ENCODE data around the gene CHL1. TPM values are rescaled to one million over a fixed set of nuclear protein-coding genes. Genes with fewer than 3 reads are reported as not detected.
"Not testable (repeated sequence)": the region's sequence is repeated elsewhere in the genome, so short reads cannot be mapped to it uniquely, and the experiment has no call there.

CHL1 gene
- total RNA-seq, 1 donor = 1.8 TPM

DNA sequence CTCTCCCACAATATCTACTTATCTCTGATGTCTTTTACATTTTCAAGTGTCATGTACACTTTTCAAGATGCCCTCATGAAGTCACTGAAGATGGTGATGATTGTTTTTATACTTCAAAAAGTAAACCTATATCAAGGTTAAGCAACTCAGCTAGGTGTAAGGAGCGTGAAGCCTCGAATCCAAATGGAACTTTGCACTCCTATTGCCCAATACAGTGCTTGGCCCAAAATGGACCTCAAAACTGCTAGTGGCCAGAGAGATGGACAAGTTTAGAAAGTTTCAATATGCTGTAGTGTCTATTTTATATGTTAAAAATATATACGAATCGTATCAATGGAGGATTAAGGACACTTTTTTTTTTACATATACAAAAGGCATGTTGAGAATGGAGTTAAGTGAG lies 167.7 kb downstream of the CHL1 start:
- H3K4me3 ChIP-seq (ENCODE audit: low read length) = no peak overlapping the region
- H3K4me1 ChIP-seq (ENCODE audit: insufficient read depth, low read length) = no peaks in the 10 kb centered on the region
- H3K27me3 ChIP-seq (ENCODE audit: insufficient read depth, low read length) = no peaks in the 10 kb centered on the region
- H3K9me3 ChIP-seq (ENCODE audit: low read depth, low read length) = no peaks in the 10 kb centered on the region

DNA sequence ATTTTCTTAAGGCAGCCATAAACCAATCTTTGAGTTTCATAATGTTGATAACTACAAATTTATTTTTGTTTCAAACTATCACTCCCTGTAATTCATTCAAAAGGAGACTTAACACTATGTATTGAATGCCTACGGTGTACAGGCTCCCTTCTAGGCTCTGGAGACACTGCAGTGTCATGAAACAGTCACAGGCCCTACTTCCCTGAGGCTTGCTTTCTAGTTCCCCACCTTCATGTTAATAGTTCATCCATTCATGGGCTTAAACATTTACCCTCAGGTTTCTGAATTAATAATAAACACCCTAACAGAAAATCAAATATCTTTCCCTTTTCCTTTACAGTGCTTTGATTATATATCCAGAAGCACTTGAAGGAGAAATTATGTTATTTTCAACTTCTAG lies 168.7 kb downstream of the CHL1 start:
- no peaks in the 10 kb centered on the region for H3K4me1 ChIP-seq (ENCODE audit: insufficient read depth, low read length)
- H3K27me3 ChIP-seq (ENCODE audit: insufficient read depth, low read length) = no peaks in the 10 kb centered on the region
- no peak overlapping the region for H3K4me3 ChIP-seq (ENCODE audit: low read length)
- no peaks in the 10 kb centered on the region for H3K9me3 ChIP-seq (ENCODE audit: low read depth, low read length)

- not testable (repeated sequence) for H3K4me1 ChIP-seq (ENCODE audit: insufficient read depth, low read length); H3K4me3 ChIP-seq (ENCODE audit: low read length); H3K9me3 ChIP-seq (ENCODE audit: low read depth, low read length); H3K27me3 ChIP-seq (ENCODE audit: insufficient read depth, low read length)
Observed at GRCh38 chr3:366253-366652, 169.7 kb downstream of the CHL1 start.

DNA sequence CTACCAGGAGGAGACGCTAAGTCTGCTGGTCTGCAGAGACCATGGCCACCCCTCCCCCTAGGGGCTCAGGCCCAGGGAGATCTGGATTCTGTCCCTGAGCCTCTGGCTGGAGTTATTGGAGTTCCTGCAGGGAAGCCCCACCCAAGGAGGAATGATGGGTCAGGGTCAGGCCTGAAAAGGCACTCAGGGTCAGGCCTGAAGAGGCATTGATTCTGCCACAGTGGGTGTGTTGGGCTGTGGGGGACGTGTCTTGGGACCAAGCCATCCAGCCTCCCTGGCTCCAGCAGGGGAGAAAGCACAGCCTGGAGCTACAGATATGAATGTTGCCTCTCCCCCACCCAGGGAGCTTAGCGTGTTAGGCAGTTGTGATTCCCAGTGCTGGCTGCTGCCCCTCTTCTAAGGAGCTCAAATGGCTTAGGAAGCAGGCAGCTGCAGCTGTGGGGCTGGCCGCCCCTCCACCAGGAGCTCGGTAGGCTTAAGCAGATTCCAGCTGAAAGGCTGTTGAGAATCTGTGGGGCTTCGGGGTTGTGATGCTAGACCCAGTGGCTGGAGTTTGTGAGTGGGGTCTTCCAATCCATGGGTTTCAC lies 176.7 kb downstream of the CHL1 start:
- no peak overlapping the region for H3K4me3 ChIP-seq (ENCODE audit: low read length)
- H3K9me3 ChIP-seq (ENCODE audit: low read depth, low read length) = no peaks in the 10 kb centered on the region
- no peaks in the 10 kb centered on the region for H3K27me3 ChIP-seq (ENCODE audit: insufficient read depth, low read length)
- H3K4me1 ChIP-seq (ENCODE audit: insufficient read depth, low read length) = no peaks in the 10 kb centered on the region

GRCh38 chr3:374459-374858 lies 177.9 kb downstream of the CHL1 start:
- Histone ChIP-seq H3K9me3 (ENCODE audit: low read depth, low read length) (no peaks in the 10 kb centered on the region), H3K27me3 (ENCODE audit: insufficient read depth, low read length) (no peaks in the 10 kb centered on the region), H3K4me1 (ENCODE audit: insufficient read depth, low read length) (no peaks in the 10 kb centered on the region), H3K4me3 (ENCODE audit: low read length) (no peak overlapping the region)

DNA sequence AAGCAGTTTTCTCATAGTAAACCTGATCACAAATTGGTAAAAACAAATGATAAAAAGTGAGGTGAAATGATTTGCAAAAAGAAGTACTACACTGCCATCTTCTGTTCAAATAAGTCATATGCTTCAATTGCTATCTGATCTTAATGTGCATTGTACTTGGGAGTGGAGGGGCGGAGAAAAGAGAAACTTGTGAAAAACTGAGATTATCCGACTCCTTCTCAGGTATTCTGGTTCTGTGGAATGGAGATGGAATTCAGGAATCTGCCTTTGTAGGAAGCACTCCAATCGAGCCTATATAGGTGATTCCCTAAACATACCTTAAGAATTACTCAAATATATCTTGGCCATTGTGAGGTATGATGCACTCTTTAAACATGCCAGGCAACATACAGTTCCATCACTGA lies 180.6 kb downstream of the CHL1 start:
- no peaks in the 10 kb centered on the region for H3K9me3 ChIP-seq (ENCODE audit: low read depth, low read length)
- no peaks in the 10 kb centered on the region for H3K27me3 ChIP-seq (ENCODE audit: insufficient read depth, low read length)
- no peaks in the 10 kb centered on the region for H3K4me1 ChIP-seq (ENCODE audit: insufficient read depth, low read length)
- H3K4me3 ChIP-seq (ENCODE audit: low read length) = no peak overlapping the region

DNA sequence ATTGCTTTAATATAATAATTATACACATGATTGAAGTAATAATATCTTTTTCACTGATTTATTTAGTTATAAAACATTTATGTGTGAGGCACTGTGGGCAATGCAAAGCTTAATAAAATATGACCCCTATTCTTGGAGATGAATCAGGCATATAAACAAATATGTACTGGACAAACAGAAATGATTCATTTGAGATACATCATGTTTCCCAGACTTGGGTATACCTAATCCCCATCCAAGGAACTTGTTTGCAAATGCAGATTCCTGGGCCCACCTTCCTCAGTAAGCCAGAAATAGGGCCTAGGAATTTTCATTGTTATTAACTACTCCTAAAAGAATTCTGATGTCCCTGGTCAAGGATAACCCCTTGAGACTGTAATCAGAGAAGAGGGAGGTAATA lies 184.2 kb downstream of the CHL1 start:
- Histone ChIP-seq H3K27me3 (ENCODE audit: insufficient read depth, low read length) (no peaks in the 10 kb centered on the region), H3K4me3 (ENCODE audit: low read length) (no peak overlapping the region), H3K9me3 (ENCODE audit: low read depth, low read length) (no peaks in the 10 kb centered on the region), H3K4me1 (ENCODE audit: insufficient read depth, low read length) (no peaks in the 10 kb centered on the region)

DNA sequence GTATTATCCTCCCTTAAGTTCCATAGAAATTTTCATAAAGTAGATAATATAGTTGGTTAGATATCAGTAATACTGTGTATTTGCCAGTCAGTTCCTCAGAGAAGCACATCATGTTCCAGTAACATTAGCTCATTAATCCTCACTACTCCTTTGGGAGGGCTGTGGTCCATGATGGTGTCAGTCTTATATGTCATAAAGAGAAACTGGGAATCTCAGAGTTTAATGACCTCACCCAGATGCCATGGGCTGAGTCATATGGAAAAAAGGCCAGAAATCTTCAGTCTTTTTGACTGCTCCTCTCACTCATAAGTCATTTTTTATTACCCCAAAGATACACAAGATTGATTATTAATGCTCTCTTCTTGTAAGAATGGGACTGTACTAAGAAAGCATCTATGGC lies 188.6 kb downstream of the CHL1 start:
- Histone ChIP-seq H3K9me3 (ENCODE audit: low read depth, low read length) (no peaks in the 10 kb centered on the region), H3K4me3 (ENCODE audit: low read length) (no peak overlapping the region), H3K4me1 (ENCODE audit: insufficient read depth, low read length) (no peaks in the 10 kb centered on the region), H3K27me3 (ENCODE audit: insufficient read depth, low read length) (no peaks in the 10 kb centered on the region)

DNA sequence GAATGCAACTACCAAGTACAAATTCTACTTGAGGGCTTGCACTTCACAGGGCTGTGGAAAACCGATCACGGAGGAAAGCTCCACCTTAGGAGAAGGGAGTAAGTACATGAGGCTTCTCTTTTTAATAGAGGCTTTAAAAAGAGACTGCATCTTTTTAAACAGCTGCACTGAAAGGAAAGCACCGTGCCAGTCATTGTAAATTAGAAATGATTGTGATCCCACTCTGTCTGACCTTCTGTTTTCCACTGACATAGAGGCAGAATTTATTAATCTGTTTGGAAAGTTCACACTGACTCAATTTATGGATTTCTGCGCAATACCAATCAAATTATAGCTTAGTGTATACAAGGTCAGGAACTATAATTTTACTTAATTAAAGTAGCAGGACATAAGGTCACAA lies 198.2 kb downstream of the CHL1 start:
- no peaks in the 10 kb centered on the region for H3K4me1 ChIP-seq (ENCODE audit: insufficient read depth, low read length)
- H3K4me3 ChIP-seq (ENCODE audit: low read length) = no peak overlapping the region
- no peaks in the 10 kb centered on the region for H3K9me3 ChIP-seq (ENCODE audit: low read depth, low read length)
- H3K27me3 ChIP-seq (ENCODE audit: insufficient read depth, low read length) = no peaks in the 10 kb centered on the region

GRCh38 chr3:396293-396692 lies 199.7 kb downstream of the CHL1 start:
- no peak overlapping the region for H3K4me3 ChIP-seq (ENCODE audit: low read length)

DNA sequence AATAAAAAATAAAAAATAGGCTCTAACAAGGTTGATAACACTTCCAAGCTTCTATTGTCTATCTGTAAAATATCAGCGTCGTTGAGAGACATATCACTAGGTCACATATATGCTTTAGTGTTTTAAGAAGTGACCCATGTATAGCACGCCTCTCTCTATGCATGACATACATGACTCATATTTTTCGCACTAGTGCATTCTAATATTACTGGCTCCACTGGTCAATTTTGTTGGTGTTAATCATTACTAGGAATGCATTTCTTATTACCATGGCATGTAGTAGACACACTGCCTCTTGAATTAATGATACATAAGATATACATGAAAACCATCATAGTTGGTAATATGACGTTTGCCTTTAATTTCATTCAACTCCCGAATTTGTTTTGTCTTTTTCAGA lies 203.1 kb downstream of the CHL1 start:
- Histone ChIP-seq H3K9me3 (ENCODE audit: low read depth, low read length) (no peaks in the 10 kb centered on the region), H3K27me3 (ENCODE audit: insufficient read depth, low read length) (no peaks in the 10 kb centered on the region), H3K4me1 (ENCODE audit: insufficient read depth, low read length) (no peaks in the 10 kb centered on the region), H3K4me3 (ENCODE audit: low read length) (no peak overlapping the region)

More at GRCh38 chr3:396293-396692, 199.7 kb downstream of the CHL1 start:
- Histone ChIP-seq H3K4me1 (ENCODE audit: insufficient read depth, low read length) (no peaks in the 10 kb centered on the region), H3K27me3 (ENCODE audit: insufficient read depth, low read length) (no peaks in the 10 kb centered on the region), H3K9me3 (ENCODE audit: low read depth, low read length) (no peaks in the 10 kb centered on the region)

DNA sequence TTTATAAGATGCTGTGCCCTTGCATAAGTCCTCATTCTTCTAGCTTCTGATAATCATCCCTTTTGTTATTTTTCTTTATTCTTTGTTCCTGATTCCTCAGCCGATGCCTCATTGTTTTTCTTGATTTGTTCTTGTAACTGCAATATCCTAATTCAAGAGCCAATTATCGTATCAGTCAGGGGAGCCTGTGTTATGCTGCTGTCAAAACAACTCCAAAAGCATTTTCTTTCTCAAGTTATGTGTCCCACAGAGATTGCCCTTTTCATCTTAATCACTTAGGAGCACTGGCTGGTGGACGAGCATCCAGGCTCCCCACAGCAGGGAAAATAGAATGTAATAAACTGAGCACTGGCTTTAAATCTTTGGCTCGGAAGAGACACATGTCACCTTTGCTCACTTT lies 207.3 kb downstream of the CHL1 start:
- no peaks in the 10 kb centered on the region for H3K4me1 ChIP-seq (ENCODE audit: insufficient read depth, low read length)
- no peaks in the 10 kb centered on the region for H3K27me3 ChIP-seq (ENCODE audit: insufficient read depth, low read length)
- no peaks in the 10 kb centered on the region for H3K9me3 ChIP-seq (ENCODE audit: low read depth, low read length)
- no peak overlapping the region for H3K4me3 ChIP-seq (ENCODE audit: low read length)

DNA sequence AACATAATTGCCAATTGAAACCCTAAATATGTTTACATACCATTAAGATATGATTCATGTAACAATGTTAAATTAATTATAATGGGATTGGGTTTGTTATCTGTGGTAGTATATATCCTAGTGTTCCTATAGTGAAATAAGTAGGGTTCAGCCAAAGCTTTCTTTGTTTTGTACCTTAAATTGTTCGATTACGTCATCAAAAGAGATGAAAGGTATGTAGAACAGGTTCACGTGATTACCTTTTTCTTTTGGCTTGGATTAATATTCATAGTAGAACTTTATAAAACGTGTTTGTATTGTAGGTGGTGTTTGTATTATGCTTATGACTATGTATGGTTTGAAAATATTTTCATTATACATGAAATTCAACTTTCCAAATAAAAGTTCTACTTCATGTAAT lies 212.4 kb downstream of the CHL1 start:
- Histone ChIP-seq H3K9me3 (ENCODE audit: low read depth, low read length) (no peaks in the 10 kb centered on the region), H3K4me3 (ENCODE audit: low read length) (no peak overlapping the region), H3K4me1 (ENCODE audit: insufficient read depth, low read length) (no peaks in the 10 kb centered on the region), H3K27me3 (ENCODE audit: insufficient read depth, low read length) (no peaks in the 10 kb centered on the region)

DNA sequence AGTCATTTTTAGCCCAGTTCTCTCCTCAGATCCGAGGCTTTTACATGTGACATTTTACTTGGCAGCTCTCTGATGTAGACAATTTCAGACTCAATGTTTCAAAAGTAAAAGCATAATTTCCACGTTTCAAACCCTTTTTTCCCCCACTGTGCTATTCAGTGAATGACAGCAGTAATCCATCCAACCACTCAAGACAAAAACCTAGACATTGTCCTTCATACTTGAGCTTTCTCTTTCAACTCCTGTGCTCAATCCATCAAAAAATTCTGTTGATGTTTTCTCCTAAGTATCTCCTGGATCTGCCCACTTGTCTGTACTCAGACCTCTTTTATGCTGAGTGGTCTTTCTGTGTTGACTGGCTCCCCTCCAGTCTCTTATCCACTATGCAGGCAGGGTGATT lies 214.7 kb downstream of the CHL1 start:
- Histone ChIP-seq H3K9me3 (ENCODE audit: low read depth, low read length) (no peaks in the 10 kb centered on the region), H3K4me1 (ENCODE audit: insufficient read depth, low read length) (no peaks in the 10 kb centered on the region), H3K4me3 (ENCODE audit: low read length) (no peak overlapping the region), H3K27me3 (ENCODE audit: insufficient read depth, low read length) (no peaks in the 10 kb centered on the region)

DNA sequence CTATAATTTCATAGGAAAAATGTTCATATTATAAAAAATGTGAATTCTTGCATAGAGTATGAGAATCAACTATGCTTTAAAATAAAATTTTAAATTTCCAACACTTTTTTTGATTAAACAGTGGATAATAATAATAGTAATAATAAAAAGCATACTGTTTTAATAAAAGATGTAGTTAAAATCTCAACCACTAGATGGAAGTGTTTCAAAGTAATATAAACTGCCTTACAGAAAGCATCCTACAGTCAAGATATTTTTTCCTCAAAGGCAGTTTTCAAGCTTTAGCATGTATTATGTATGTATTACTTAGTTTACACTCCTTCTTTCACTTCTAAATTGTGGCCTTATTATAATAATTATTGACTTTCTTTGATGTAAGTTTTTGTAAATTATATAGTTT lies 217.5 kb downstream of the CHL1 start:
- no peak overlapping the region for H3K4me3 ChIP-seq (ENCODE audit: low read length)
- H3K27me3 ChIP-seq (ENCODE audit: insufficient read depth, low read length) = no peaks in the 10 kb centered on the region
- no peaks in the 10 kb centered on the region for H3K4me1 ChIP-seq (ENCODE audit: insufficient read depth, low read length)
- H3K9me3 ChIP-seq (ENCODE audit: low read depth, low read length) = no peaks in the 10 kb centered on the region

DNA sequence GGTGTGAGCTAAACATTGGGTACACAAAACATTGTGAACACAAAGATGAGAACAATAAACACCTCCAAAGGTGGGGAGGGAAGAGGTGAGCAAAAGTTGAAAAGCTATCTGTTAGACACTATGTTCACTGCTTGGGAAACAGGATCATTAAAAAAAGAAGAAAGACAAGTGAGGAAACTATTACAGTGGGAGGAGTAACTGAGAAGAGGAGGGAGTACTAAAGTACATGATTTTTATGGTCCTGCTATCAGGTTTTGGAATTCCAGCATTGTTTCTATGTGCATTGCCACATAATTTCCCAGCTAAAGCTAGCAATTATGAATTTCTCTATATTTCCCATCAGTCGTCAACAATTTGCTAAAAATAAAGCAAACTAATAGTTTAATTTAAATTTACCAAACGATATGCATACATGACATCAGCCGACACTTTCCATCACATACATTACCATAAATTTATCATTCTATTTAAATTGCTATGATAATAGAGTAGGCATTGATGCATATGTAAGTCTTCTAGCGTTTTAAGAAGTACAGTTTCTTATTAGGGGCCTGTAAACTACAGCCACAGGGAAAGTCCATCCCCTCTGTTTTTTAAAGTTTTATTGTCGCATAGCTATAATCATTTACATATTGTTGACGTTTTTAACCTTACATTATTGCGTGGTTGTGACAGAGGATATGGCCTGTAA lies 221.8 kb downstream of the CHL1 start:
- Histone ChIP-seq H3K27me3 (ENCODE audit: insufficient read depth, low read length) (no peaks in the 10 kb centered on the region), H3K4me3 (ENCODE audit: low read length) (no peak overlapping the region), H3K4me1 (ENCODE audit: insufficient read depth, low read length) (no peaks in the 10 kb centered on the region), H3K9me3 (ENCODE audit: low read depth, low read length) (no peaks in the 10 kb centered on the region)

All from mononuclear cell (primary cell).